ENCODE data around the gene CYP51A1.
"Not testable (repeated sequence)": the region's sequence is repeated elsewhere in the genome, so short reads cannot be mapped to it uniquely, and the experiment has no call there.

Gene CYP51A1

DNA sequence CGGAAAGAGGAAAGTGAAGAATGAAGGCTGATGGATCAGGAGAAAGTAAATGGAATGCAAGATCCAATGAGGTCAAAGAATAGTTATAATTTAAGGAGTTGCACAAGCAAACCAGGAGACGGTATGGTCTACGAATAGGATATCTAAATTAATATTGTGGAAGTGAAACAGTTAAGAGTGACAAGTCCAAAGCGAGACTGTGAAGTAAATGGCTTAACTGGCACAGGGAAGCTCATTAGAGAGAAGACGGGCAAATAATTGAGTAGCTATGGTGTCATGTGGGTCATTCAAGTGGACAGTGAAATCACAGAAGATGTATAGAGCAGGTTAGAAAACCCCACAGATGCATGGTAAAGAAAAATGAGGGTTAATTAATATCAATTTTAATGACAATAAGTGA is 3.2 kb downstream of the CYP51A1 start:
- no peak for DNase-seq (ENCODE audit: low read depth)

DNA sequence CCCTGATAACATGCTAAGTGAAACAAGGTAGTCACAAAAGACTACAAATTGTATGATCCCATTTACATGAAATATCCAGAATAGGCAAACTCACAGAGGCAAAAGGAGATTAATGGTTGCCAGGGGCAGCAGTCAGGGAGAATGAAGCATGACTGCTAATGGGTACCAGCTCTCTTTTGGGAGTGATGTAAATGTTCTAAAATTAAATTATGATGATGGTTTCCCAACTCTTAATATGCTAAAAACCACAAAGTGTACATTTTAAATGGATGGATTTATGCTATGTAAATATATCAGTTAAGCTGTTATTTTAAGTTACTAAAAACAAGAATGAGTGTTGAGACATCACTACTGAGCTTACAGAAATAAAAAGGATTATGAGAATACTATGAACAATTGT is 12.6 kb downstream of the CYP51A1 start:
- DNase-seq (ENCODE audit: low read depth), result peak; percentile 28

- DNase-seq (ENCODE audit: low read depth), result no peak
Measured at GRCh38 chr7:92119213-92119759, 15.0 kb downstream of the CYP51A1 start.

- DNase-seq (ENCODE audit: low read depth), result no peak
Measured at GRCh38 chr7:92116949-92117348, 17.3 kb downstream of the CYP51A1 start.

GRCh38 chr7:92115821-92116220 is 18.5 kb downstream of the CYP51A1 start:
- no peak for DNase-seq (ENCODE audit: low read depth)

DNA sequence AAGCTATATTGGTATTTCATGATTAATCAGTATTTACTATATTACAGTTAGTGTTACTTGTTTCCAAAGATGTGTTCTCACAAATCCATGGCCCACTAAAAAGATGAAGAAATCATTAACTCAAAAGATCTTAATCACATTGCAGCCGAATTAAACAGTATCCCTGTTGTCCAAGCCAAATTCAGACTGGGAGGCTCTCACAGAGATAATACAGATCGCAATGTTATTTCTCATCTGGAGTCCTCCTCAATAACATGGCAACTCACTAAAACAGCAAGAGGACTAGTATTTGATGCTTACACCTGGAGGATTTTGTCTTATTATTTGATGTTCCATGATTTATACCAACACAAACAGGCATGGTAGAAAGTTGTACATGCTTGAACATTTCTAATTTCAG is 23.4 kb downstream of the CYP51A1 start:
- DNase-seq (ENCODE audit: low read depth), result no peak

DNA sequence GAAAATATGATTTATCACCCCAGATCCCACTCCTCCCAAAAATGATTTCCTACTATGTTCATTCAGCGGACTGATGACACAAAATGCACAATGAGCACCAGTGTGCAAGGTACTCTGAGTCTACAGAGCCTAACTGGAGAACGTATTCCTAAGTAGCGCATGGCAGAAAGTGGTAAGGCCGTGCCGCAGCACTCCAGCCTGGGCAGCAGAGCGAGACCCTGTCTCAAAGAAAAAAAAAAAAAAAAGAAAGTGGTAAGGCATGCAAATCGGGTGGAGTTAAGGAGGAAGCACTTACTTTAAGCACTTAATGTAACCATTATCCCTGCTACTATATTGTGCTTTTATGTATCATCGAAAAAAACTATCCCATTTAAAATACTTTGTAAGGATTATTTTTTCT is 25.5 kb downstream of the CYP51A1 start:
- no peak for DNase-seq (ENCODE audit: low read depth)

GRCh38 chr7:92102862-92103261 is 31.4 kb downstream of the CYP51A1 start:
- peak; percentile 36 for DNase-seq (ENCODE audit: low read depth)

GRCh38 chr7:92100534-92100933 is 33.7 kb downstream of the CYP51A1 start:
- no peak for DNase-seq (ENCODE audit: low read depth)

- DNase-seq (ENCODE audit: low read depth), result no peak
Measured at GRCh38 chr7:92095380-92095779, 38.9 kb downstream of the CYP51A1 start.

DNA sequence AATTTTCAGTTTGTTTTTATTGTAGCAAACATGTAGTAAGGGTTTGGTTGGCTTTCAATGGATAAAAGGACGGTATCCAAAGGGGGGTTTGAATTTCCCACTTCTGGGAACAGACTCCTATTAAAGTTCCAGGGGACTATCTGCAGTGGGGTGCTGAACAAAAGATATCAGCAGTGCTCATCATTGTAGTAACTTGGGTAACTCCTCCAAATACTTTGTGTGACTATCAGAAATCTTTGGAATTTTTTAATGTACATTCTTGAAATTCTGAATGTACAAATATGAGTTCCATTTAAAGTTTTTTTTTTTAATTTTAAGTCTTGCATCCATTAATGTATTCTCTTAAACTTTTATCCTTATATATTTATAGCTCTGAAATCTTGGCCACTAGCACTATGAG is 42.1 kb downstream of the CYP51A1 start:
- DNase-seq (ENCODE audit: low read depth), result no peak

DNA sequence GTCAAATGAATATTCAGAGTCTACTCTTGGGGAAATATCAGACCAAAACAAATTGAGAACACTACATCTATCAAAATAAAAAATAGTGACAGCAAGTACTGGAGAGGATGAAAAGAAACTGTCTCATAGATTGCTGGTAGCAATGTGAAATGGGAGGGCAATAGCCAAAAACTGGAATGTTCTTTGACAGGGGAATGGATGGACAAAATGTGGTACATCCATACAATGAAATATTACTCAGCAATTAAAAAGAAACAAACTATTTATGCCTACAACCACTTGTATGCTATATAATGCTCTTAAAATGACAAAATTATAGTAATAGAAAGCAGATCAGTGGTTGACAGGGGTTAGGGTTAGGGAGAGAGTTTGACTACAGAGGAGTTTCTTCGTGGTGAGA is 46.0 kb downstream of the CYP51A1 start:
- no peak for DNase-seq (ENCODE audit: low read depth)

DNA sequence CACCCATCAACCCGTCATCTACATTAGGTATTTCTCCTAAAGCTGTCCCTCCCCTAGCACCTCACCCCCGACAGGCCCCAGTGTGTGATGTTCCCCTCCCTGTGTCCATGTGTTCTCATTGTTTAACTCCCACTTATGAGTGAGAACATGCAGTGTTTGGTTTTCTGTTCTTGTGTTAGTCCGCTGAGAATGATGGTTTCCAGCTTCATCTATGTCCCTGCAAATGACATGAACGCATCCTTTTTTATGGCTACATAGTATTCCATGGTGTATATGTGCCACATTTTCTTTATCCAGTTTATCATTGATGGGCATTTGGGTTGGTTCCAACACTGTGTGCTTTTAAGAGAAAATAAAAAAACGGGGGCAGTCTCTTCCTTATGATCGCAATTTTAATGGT is 50.4 kb downstream of the CYP51A1 start:
- DNase-seq (ENCODE audit: low read depth), result not testable (repeated sequence)

DNA sequence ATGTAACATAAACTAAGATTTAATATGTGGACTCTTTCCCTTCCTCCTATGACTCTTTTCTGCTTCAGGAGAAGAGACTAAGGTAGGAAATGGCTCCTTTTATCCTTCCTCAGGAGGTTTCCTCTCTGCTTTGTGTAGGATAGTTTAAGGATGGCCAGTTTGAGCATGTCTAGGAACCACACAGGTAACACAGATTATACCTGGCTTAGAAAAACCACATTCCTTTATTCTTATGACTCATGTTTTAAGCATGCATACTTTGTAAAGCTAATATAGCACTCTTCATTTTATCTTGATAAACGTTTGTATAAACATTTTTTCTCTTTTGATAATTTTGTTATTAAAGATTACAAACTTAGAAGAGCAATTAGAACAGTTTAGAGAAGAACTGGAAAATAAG is 57.8 kb downstream of the CYP51A1 start:
- no peak for DNase-seq (ENCODE audit: low read depth)

DNA sequence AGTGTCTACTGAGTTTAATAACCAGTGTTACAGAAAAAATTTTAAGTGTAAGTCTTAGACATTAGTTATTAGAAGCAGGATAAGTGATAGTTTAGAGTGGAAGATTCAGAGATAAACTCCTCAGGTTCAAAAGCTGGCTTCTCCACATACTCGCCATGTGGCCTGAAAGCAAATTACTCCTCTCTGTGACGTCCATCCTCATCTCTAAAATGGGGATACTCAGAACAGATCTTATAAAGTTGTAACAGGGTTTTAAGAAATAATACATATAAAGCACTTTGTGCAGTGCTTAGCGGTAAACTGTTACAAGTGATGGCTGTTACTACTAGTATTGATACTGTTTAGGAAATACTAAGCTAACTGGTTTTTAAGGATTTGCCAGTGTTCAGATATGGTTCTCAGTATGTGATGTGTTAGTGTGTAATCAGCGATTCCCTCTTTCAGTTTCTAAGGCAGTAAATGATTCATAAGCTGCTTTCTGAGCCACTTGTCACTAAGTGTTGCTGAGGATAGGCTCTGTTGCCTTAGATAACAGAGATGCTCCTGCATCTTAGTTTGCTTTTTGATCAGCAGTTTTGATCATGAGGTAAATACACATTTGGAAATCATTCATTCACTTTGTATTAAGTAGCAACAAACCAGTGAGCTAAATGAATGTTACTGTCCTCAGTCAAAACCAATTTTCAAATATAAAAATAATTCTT is 58.7 kb downstream of the CYP51A1 start:
- DNase-seq (ENCODE audit: low read depth), result no peak

DNA sequence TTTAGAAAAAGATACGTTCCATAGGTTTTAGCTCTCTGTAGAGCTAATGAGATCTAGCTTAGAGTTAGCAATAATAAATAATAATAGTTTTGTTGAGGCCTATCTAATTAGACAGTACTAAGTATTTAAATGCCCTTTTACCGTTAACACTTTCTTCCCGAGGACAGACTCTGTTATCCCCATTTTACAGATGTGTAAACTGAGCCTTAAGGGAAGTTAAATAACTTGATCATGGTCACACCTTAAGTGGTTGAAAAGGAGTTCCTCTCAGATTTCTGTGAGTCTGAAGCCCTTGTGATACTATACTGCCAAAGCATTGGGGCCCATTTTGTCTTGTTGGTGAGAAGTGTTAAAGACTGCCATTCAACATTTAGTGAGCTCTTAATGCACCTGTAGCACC is 61.6 kb downstream of the CYP51A1 start:
- DNase-seq (ENCODE audit: low read depth), result no peak

DNA sequence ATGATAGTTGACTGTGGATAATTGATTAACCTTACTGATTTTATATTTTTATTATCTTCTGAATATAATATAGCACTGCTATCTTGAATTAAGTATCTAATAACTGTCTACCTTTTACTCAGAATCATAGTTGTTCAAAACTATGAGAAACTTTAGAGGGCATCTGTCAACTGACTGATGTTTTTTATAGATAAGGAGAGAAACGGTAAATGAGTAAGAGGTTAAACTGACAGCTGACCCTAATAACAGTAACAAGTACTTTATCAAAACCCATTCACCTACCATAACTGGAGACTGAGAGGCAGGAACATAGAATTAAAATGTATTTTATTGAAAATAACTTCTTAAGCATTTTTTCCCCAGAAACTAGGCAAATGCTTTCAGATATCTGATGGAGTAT is 62.2 kb downstream of the CYP51A1 start:
- DNase-seq (ENCODE audit: low read depth), result no peak

- no peak for DNase-seq (ENCODE audit: low read depth)
Measured at GRCh38 chr7:92071032-92071431, 63.2 kb downstream of the CYP51A1 start.

GRCh38 chr7:92064438-92065029 is 69.7 kb downstream of the CYP51A1 start:
- no peak for DNase-seq (ENCODE audit: low read depth)

Data from fibroblast of gingiva (primary cell).